Measurements from ENCODE around the gene FNDC10. TPM values are rescaled to one million over a fixed set of nuclear protein-coding genes. Genes with fewer than 3 reads are reported as not detected.

FNDC10 gene
- total RNA-seq, 1 donor from 2014 or later: 7.4 TPM

DNA sequence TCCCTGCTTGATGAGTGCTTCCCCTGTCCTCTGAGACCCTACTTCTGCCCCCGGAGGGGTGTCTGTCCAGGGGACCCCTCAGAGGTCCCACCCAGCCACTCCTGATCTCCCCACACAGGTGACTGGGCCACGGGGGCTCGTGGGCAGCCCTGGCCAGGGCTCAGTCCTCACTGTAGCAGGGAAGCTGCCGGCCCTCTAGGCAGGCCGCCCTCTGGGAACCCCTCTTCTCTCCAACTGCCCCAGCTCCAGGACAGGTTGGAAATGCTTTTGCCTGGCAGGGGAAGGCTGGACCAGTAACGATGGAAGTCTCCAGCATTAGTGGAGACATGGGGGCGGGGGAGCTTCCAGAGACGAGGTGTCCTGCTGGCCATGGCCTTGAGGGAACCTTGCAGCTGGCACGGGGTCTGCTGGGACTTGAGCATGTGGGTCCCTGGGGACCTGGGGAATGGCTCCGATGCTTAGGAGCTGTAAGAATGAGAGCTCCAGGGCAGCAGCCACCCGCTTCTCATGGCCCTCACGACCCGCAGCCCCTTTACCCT is 3.1 kb upstream of the FNDC10 start:
- Mint-ChIP-seq H3K27me3 (ENCODE audit: low read depth, unreplicated experiment) (peaks cover 29% of the 10 kb centered on the region), H3K4me3 (ENCODE audit: unreplicated experiment) (no peak overlapping the region), H3K27ac (ENCODE audit: unreplicated experiment) (no peak overlapping the region), H3K4me1 (ENCODE audit: low read depth, unreplicated experiment) (no peaks in the 10 kb centered on the region), H3K36me3 (ENCODE audit: low read depth, unreplicated experiment) (no peaks in the 10 kb centered on the region), H3K9me3 (ENCODE audit: unreplicated experiment) (no peaks in the 10 kb centered on the region)
- Histone ChIP-seq H3K27ac (ENCODE audit: low read depth, low read length) (no peak overlapping the region), H3K4me2 (ENCODE audit: low read length) (no peak overlapping the region), H3K4me3 (ENCODE audit: insufficient read depth, low read depth, low read length) (no peak overlapping the region), H2AFZ (ENCODE audit: low read depth, low read length) (no peak overlapping the region), H3K9me3 (ENCODE audit: insufficient read depth, low read depth, low read length) (no peaks in the 10 kb centered on the region), H3K9ac (ENCODE audit: low read length) (no peak overlapping the region), H3K4me1 (ENCODE audit: insufficient read depth, low read length) (peaks cover 3% of the 10 kb centered on the region), H3K27me3 (ENCODE audit: insufficient read depth, low read length) (peaks cover 7% of the 10 kb centered on the region), H3K36me3 (ENCODE audit: insufficient read depth, low read length) (no peaks in the 10 kb centered on the region), H3K79me2 (ENCODE audit: insufficient read depth, low read length) (no peaks in the 10 kb centered on the region), H4K20me1 (ENCODE audit: insufficient read depth, low read length) (peaks cover 2% of the 10 kb centered on the region)
- TF ChIP-seq, protein P1, sequence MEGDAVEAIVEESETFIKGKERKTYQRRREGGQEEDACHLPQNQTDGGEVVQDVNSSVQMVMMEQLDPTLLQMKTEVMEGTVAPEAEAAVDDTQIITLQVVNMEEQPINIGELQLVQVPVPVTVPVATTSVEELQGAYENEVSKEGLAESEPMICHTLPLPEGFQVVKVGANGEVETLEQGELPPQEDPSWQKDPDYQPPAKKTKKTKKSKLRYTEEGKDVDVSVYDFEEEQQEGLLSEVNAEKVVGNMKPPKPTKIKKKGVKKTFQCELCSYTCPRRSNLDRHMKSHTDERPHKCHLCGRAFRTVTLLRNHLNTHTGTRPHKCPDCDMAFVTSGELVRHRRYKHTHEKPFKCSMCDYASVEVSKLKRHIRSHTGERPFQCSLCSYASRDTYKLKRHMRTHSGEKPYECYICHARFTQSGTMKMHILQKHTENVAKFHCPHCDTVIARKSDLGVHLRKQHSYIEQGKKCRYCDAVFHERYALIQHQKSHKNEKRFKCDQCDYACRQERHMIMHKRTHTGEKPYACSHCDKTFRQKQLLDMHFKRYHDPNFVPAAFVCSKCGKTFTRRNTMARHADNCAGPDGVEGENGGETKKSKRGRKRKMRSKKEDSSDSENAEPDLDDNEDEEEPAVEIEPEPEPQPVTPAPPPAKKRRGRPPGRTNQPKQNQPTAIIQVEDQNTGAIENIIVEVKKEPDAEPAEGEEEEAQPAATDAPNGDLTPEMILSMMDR (IDR thresholded peaks at IDR 0.05; ENCODE audit: insufficient read depth, low read depth, low read length): no peak
- TF ChIP-seq EZH2 (IDR thresholded peaks at IDR 0.05; ENCODE audit: insufficient read depth, low read length): no peak
- FAIRE-seq (no peak), DNase-seq (ENCODE audit: low read depth) (no peak)

DNA sequence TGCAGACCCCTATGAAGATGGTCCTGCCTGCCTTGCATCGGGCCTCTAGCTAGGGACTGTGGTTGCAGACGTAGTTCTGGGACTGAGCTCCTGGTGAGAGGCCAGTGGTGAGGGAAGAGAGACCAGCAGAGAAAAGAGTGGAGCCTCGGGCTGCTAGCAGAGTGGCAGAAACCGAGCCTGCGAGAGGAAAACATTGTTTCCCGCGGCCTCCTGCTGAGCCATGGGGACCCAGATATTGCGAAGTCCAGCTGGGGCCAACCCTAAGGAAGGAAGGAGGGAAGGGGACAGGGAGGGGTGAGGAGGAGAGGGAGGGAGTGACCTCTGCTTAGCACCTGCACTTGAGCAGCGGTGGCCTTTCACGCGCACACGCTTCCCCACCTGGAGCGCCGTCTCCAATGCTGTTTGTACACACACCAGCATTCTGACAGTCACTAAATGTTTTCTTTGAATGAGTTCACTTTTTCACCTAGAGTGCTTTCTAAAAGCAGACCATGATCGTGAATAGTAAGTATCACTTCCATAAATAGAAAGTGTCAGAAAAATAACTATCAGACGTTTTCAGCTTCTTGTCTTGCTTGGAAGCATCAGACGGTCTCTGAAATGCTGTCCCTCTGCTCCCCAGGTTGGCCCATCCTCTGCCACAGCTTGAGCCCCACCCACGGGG is 2.5 kb upstream of the FNDC10 start:
- no peak overlapping the region for H3K27ac Mint-ChIP-seq (ENCODE audit: unreplicated experiment)
- H3K27me3 Mint-ChIP-seq (ENCODE audit: low read depth, unreplicated experiment): peaks cover 29% of the 10 kb centered on the region
- Histone ChIP-seq H3K36me3 (ENCODE audit: insufficient read depth, low read length) (no peaks in the 10 kb centered on the region), H3K27ac (ENCODE audit: low read depth, low read length) (no peak overlapping the region), H4K20me1 (ENCODE audit: insufficient read depth, low read length) (peaks cover 5% of the 10 kb centered on the region), H3K27me3 (ENCODE audit: insufficient read depth, low read length) (peaks cover 7% of the 10 kb centered on the region), H3K79me2 (ENCODE audit: insufficient read depth, low read length) (no peaks in the 10 kb centered on the region), H2AFZ (ENCODE audit: low read depth, low read length) (no peak overlapping the region), H3K4me1 (ENCODE audit: insufficient read depth, low read length) (peaks cover 9% of the 10 kb centered on the region), H3K9me3 (ENCODE audit: insufficient read depth, low read depth, low read length) (no peaks in the 10 kb centered on the region), H3K9ac (ENCODE audit: low read length) (no peak overlapping the region), H3K4me2 (ENCODE audit: low read length) (no peak overlapping the region), H3K4me3 (ENCODE audit: insufficient read depth, low read depth, low read length) (no peak overlapping the region)
- TF ChIP-seq, protein P1 (IDR thresholded peaks at IDR 0.05; ENCODE audit: insufficient read depth, low read depth, low read length): no peak
- no peak for TF ChIP-seq EZH2 (IDR thresholded peaks at IDR 0.05; ENCODE audit: insufficient read depth, low read length)
- H3K4me1 Mint-ChIP-seq (ENCODE audit: low read depth, unreplicated experiment): no peaks in the 10 kb centered on the region
- H3K36me3 Mint-ChIP-seq (ENCODE audit: low read depth, unreplicated experiment): no peaks in the 10 kb centered on the region
- H3K4me3 Mint-ChIP-seq (ENCODE audit: unreplicated experiment): no peak overlapping the region
- DNase-seq (ENCODE audit: low read depth) (no peak), FAIRE-seq (no peak)
- no peaks in the 10 kb centered on the region for H3K9me3 Mint-ChIP-seq (ENCODE audit: unreplicated experiment)
